SK-MEL-5 (cell line): Measurements from ENCODE around the gene INSRR. TPM values are rescaled to one million over a fixed set of nuclear protein-coding genes. Genes with fewer than 3 reads are reported as not detected.

Source experiments
- DNase-seq: peaks from one replicate; pipeline ENCODE4 v3.0.0-alpha.2; 2016; ENCODE audit warnings: low read depth, low spot score
- in situ Hi-C: cut with HindIII; loops from 2 replicates; pipeline ENCODE4 v1.10.0; 2016; ENCODE audit warnings: low sequenced_read_pairs, high pct_unique_total_duplicates, low pct_unique_long_range_greater_than_20kb
- polyA plus RNA-seq, 2 experiments: library from polyadenylated mRNA; depleted of rRNA; stranded (reverse); fragments of >200 nt; gene quantifications; 2 replicates each; pipeline ENCODE4 v1.2.3, GENCODE V29; 2015
- total RNA-seq: library from RNA; depleted of rRNA; stranded (reverse); fragments of >200 nt; shearing (Covaris generic); gene quantifications from 2 replicates; pipeline ENCODE4 v1.2.3, GENCODE V29; 2014; rRNA removed

The INSRR gene
- not detected in 2 replicates for total RNA-seq
- polyA plus RNA-seq (2015; cell fraction: cytosol; rRNA removed), result not detected in 2 replicates
- polyA plus RNA-seq (2015; cell fraction: nucleus; rRNA removed), result 0.05 TPM in 1 of 2 replicates, not detected in the other

GRCh38 chr1:156858959-156859522 lies at the start of gene INSRR:
Gene INSRR, minus strand, starts transcription at chr1:156859117. Its CDS starts 496 bp downstream, at chr1:156858621.
- no peak for DNase-seq
- in situ Hi-C loops, result no loop called here

GRCh38 chr1:156908541-156908940 lies 49.6 kb upstream of the INSRR start:
- no peak for DNase-seq
- in situ Hi-C loops, result no loop called here

- DNase-seq, result no peak
- in situ Hi-C loops, result no loop called here
These were observed 47.4 kb upstream of the INSRR start for GRCh38 chr1:156906206-156906906.

GRCh38 chr1:156905651-156906050 lies 46.7 kb upstream of the INSRR start:
- no peak for DNase-seq
- in situ Hi-C loops, result no loop called here

- in situ Hi-C loops, result no loop called here
- no peak for DNase-seq
These were observed 46.3 kb upstream of the INSRR start for GRCh38 chr1:156905176-156905575.

GRCh38 chr1:156904187-156904959 lies 45.5 kb upstream of the INSRR start:
- in situ Hi-C loops, result no loop called here
- no peak for DNase-seq

DNA sequence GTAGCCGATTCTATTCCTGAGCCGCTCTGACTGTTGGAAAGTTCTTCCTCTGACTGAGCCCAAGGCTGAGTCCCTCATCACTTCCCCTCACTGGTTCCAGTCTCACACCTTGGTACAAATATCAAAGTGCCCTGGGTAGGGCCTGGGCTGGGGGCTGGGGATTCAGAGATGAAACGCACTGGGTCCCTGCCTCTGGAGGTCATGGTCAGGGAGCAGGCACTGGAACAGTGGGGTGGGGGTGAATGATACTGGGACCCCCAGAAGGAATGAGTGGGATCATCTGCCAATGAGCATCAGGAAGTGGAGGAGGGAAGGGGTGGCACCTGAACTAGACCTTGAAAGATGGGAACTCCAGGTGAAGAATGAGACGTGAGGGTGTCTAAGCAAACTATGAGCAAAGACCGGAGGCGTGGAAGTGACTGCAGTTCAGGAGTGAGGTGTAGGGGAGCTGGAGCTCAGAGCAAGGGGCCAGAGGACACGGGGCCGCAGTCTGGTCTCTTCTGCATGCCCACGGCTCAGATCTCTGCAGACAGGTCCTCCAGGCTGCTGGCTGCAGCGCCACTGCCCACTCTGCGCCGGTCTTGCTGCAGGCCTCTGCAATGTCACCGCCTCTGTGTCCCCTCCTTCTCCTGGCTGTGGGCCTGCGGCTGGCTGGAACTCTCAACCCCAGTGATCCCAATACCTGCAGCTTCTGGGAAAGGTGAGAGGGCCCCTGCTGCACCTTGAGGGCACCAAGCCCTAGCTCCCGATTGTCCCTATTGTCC lies 44.6 kb upstream of the INSRR start:
- in situ Hi-C loops, result no loop called here
- DNase-seq, result no peak

DNA sequence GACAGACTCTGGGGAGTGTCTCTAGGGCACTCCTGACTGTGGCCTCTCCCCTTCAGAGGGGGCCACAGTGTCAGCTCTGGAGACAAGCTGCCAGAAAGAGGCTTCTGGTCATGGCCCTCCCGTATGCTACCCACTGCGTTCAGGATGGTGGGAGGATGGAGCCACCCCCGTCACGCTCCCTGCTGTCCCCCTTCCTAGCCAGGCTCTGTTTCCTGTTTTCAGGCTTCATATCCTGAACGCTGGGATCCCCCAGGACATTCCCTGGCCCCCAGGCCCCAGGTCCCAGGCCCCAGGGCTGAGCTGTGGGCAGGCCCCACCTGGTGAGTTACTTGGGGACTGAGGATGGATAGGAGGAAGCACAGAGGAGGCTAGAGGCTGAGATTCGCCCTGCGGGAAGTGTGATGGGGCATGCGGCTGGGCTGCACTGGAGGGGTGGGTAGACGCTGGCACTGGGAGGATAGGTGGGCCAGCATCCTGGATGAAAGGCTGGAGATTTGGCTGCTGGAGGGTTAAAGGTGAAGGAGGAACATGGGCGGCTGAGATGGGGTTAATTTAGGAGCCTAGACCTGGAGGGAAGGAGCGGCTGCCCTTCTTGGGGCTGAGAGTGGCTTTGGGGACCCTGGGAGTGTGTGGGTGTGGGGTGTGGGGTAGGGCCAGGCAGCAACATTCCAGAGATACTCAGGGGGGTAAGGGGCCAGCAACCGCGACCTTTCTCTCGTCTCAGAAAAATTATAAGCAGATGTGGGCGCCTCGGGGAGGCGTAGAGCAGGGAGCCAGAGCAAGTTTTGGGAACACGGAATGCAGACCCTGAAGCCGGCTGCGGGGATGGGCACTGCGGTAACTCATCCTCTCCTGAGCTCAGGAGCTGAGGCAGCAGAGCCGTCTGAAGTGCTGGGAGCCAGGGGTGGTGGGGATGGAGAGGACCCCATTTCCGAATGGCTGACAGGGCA lies 43.3 kb upstream of the INSRR start:
- DNase-seq, result no peak
- in situ Hi-C loops, result no loop called here

- in situ Hi-C loops, result no loop called here
- no peak for DNase-seq
These were observed 42.6 kb upstream of the INSRR start for GRCh38 chr1:156901590-156901900.

DNA sequence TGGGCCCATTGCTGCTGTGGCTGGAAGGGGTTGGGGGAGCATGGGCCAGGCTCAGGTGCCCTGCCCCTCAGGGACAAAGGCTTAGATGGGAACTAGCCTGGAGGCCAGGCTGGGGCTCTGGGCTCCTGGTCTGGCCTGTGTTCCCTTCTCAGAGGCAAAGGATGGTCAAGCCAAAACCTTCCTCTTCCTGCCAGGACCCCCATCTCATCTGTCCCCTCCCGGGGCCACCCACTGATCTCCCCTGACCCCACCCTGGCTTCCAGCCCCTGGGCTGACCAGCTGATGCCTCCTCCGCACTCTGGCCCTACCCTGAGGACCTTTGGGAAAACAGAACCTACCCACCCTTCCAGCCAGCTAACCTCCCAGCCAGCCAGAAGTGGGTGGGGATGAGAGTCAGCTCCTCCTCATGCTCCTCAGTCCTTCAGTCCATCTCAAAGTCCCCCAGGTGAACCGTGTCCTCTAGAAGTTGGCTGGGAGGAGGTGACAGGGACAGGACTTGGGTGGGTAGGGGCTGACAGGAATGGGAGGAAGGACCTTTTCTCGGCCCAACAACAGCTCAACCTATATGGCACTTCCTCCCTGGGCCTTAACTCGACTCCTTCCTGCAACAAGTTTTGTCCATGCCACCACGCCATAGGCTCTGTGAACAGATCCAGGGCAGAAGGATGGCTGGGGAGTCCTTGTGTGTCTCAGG lies 42.1 kb upstream of the INSRR start:
- no peak for DNase-seq
- in situ Hi-C loops, result no loop called here

GRCh38 chr1:156899956-156900718 lies 41.2 kb upstream of the INSRR start:
- DNase-seq, result no peak
- in situ Hi-C loops, result no loop called here

GRCh38 chr1:156898971-156899664 lies 40.2 kb upstream of the INSRR start:
- DNase-seq, result no peak
- in situ Hi-C loops, result no loop called here

- in situ Hi-C loops, result no loop called here
- no peak for DNase-seq
These were observed 39.2 kb upstream of the INSRR start for GRCh38 chr1:156898161-156898566.

DNA sequence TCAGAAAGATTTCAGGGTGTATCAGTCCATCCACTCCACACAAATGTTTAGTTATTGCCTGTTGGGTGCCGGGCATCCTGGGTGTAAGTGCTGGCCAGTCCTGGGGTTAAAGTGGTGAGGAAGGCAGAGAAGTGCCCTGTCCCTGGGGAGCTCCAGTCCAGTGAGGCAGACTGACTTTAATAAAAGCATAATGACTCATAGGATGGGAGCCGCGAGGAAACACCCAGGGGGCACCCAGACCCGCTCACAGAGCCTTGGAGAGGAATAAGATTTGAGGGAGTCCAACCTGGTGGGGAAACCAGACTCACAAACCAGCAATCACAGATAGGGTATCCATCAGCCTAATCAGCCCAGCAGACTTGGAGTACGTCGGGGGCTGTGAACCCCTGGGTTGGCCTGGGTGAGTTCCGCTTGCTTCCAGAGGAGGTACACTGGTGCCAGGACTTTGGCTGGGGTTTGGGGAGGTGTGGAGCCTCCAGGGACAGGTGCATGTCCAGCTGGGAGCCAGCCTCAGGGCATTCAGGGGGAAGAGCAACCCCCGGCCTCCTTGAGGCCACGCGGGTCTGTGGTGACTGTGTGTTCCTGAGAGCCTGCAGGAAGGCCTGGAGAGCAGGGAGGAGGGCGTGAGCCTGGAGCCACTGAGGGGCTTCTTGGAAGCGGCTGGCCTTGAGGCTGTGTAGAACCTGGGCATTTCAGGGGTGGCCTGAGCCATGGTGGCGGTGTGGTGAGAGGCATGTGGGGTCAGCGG lies 38.3 kb upstream of the INSRR start:
- in situ Hi-C loops, result no loop called here
- no peak for DNase-seq
